ENCODE measurements around the gene FLII. TPM values are rescaled to one million over a fixed set of nuclear protein-coding genes. Genes with fewer than 3 reads are reported as not detected.

The FLII gene
- total RNA-seq, 4 donors from 2014 or later, result 244 to 388 (median 274) TPM

DNA sequence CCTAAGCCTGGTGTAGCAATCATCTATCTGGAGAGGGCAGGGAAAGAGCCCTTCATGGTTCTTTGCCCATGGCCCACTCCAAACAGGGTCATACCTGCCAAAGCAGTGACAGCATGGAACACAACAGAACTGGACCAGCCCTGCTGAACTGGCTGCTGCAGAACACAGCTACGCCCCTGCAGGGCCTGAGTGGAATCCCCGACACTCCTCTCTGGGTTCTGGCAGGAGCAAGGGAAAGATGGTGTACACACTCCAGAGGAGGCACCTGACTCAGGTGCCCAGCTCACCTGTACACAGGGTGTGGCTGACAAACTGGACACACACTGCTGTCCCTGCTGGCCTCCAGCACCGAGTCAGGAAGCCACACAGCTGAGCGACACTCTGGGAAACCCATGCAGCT, 21.7 kb upstream of the FLII start:
- TF ChIP-seq, protein P1, sequence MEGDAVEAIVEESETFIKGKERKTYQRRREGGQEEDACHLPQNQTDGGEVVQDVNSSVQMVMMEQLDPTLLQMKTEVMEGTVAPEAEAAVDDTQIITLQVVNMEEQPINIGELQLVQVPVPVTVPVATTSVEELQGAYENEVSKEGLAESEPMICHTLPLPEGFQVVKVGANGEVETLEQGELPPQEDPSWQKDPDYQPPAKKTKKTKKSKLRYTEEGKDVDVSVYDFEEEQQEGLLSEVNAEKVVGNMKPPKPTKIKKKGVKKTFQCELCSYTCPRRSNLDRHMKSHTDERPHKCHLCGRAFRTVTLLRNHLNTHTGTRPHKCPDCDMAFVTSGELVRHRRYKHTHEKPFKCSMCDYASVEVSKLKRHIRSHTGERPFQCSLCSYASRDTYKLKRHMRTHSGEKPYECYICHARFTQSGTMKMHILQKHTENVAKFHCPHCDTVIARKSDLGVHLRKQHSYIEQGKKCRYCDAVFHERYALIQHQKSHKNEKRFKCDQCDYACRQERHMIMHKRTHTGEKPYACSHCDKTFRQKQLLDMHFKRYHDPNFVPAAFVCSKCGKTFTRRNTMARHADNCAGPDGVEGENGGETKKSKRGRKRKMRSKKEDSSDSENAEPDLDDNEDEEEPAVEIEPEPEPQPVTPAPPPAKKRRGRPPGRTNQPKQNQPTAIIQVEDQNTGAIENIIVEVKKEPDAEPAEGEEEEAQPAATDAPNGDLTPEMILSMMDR (IDR thresholded peaks at IDR 0.05; ENCODE audit: low read depth), result no peak

DNA sequence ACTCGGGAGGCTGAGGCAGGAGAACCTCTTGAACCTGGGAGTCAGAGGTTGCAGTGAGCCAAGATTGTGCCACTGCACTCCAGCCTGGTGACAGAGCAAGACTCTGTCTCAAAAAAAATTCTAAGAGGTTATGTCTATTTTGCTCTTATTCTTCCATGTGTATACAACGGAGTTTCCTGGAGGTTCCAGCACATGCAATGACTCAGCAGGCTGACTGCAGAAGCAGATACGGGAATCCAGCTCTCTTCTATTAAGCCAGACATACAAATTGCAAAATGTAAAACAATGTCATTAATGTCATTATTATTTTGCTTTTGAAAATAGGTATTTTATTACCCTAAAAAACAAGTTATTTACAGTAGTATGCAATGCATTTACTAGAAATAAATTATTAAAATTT, 20.3 kb upstream of the FLII start:
- TF ChIP-seq, protein P1 (IDR thresholded peaks at IDR 0.05; ENCODE audit: low read depth), result no peak

DNA sequence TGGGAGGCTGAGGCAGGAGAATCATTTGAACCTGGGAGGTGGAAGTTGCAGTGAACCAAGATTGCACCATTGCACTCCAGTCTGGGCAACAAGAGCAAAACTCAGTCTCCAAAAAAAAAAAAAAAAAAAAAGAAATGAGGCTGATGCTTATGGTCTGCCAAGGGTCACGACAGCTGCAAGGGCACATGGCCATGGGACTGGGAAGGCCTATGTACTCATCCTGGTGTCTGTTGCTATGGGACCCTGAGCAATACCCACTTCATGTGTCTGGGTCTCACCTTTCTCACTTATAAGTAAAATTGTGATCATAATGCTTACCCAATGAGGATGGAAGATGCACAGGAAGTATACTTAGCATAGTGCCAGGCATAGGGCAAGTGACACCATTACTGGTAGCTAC, 18.5 kb upstream of the FLII start:
- TF ChIP-seq, protein P1 (IDR thresholded peaks at IDR 0.05; ENCODE audit: low read depth), result no peak

DNA sequence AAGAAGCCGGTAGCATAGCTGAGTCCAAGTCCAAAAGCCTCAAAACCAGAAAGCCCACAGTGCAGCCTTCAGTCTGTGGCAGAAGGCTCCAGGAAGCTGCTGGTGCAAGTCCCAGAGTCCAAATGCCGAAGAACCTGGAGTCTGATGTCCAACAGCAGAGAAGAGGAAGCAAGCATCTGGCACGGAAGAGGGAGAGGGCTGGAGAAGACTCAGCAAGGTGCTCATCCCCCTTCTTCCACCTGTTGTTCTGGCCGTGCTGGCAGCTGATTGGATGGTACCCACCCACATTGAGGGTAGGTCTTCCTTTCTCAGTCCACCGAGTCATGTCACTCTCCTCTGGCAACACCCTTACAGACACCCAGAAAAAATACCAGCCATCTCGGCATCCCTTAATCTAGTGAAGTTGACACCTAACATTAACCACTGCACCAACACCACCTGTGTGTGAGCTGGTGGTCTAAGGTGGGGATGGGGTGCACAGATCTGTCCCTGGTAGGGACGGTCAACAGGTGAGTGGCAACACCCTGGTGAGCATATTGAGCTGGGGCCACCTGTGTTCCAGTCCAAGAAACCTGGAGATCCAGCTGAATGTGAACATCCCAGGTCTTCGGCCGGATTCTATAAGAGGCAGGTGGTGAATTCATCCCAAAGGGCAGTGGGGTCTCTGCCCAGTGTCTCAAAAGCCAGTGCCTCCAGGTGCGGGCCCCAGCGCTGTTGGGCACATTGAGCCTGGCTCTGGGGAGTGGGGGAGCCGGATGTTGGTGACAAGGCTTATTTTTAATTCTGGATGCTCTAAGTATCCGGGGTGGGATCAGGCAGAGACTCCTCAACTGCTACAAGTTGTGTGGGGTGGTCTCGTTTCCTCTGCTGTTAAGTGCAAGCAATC, 11.8 kb upstream of the FLII start:
- TF ChIP-seq, protein P1 (IDR thresholded peaks at IDR 0.05; ENCODE audit: low read depth), result no peak

DNA sequence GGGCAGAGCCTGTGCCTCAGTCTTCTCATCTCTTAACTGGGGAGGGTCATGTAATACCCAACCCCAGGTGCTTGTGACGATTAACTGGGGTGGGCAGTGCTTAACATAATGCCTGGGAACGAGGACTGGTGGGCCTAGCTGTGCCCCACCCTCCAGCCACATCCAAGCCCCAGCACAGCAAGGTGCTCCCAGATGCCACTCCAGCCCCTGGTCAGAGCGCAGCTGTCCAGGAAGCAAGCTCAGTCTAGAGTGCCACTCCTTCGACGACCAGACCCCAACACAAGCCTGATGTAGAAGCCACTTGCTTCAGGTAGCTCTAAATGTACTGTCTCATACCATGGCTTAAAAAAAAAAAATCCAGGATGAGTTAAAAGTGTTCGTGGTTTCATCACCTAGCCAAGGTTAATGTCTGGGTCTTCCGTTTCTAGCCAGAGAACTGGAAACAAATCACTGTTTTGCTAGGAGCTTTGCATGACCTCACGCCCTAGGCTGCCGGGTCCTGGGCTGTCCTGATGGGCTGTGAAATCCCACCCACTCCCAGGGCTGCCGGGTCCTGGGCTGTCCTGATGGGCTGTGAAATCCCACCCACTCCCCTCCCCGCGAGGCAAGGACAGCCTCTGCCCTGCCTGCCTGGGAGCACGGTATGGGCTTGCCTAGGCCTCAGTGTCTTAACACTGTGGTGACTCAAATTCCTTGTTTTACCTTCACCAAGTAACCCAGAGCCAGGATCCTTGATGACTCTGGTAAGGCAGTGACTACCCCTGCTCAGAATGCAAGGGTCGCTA, 9.6 kb upstream of the FLII start:
- TF ChIP-seq, protein P1 (IDR thresholded peaks at IDR 0.05; ENCODE audit: low read depth), result no peak

DNA sequence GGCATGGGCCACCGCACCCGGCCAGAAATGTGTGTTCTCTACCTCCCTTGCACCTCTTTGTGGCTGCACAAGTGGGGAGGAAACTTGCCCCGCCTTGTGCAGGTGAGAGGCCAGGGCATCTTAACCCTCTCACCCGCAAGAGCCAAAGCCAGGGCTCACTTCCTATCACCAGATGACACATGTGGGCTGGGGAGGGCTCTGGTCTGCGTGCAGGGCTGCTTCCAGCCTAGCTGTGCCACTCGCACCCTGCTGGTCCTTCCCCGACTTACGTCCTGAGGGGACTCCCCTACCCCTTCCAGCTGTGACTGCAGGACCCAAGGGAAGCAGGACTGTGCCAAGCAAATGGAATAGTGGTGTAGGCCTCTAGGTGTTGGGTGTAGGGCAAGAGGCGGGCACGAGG, 8.8 kb upstream of the FLII start:
- TF ChIP-seq, protein P1 (IDR thresholded peaks at IDR 0.05; ENCODE audit: low read depth), result no peak

Measured in subcutaneous adipose tissue (tissue), 4 donors.